Mucosa of rectum (tissue), 2 donors: ENCODE results near the gene NOS1.

Source experiments
- H3K27ac ChIP-seq, 2 donors: one replicate each; pipeline ENCODE4 v1.7.0; 2013; ENCODE audit warnings: inconsistent platforms in 2 of 2, low read depth in 2 of 2, low read length in 2 of 2
- H3K27me3 ChIP-seq, 2 donors: one replicate each; pipeline ENCODE4 v1.7.0; 2013; ENCODE audit warnings: low read length in 2 of 2; ENCODE audit not compliant: control insufficient read depth in 2 of 2, insufficient read depth in 2 of 2
- H3K36me3 ChIP-seq, 2 donors: one replicate each; pipeline ENCODE4 v1.7.0; 2013; ENCODE audit warnings: low read length in 2 of 2; ENCODE audit not compliant: control insufficient read depth in 2 of 2, insufficient read depth in 2 of 2
- H3K4me1 ChIP-seq, 2 donors: one replicate each; pipeline ENCODE4 v1.7.0; 2013; ENCODE audit warnings: low read length in 2 of 2, mild to moderate bottlenecking in 1 of 2; ENCODE audit not compliant: control insufficient read depth in 2 of 2, insufficient read depth in 2 of 2
- H3K4me3 ChIP-seq, 2 donors: one replicate each; pipeline ENCODE4 v1.7.0; 2013; ENCODE audit warnings: low read length in 2 of 2
- H3K9ac ChIP-seq, 2 donors: one replicate each; pipeline ENCODE4 v1.7.0; 2013; ENCODE audit warnings: low read length in 2 of 2, low read depth in 1 of 2, mild to moderate bottlenecking in 1 of 2
- H3K9me3 ChIP-seq, 2 donors: one replicate each; pipeline ENCODE4 v1.7.0; 2013; ENCODE audit warnings: low read length in 2 of 2; ENCODE audit not compliant: control insufficient read depth in 2 of 2
- donor health status: healthy.
- donor health status: Normal muscosa, but diverticular disease.

NOS1 gene

DNA sequence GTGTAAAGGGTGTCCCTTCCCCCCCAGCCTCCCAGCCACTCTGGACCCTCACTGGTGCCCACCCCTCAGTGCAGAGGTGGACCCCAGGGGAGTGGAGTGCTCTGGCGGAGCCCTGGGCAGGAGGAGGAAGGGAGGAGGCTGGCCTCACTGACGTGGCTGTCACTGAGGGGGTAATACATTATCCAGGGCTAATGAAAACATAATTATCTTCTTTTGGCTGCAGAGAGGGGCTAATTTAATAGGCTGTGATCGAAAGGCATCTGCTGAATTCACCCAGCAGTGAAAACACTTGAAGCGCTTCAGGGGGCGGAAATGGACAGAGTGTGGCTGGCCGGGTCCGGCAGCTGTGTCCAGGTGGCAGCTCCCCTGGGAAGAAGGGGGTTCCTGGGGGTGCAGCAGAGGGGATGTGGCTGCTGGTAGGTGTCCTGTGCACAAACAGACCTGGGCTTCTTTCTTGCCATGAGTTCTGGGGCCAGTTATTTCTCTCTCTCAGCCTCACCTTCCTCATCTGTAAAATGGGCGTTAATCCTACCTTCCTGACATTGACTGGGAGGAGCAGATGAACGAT is 3.7 kb upstream of the NOS1 start:
- no peak overlapping the region for H3K4me3 ChIP-seq
- no peaks in the 10 kb centered on the region for H3K9me3 ChIP-seq
- no peaks in the 10 kb centered on the region for H3K36me3 ChIP-seq
- H3K27me3 ChIP-seq: peaks cover 14 to 27% of the 10 kb centered on the region in 2 donors
- no peak overlapping the region for H3K27ac ChIP-seq
- no peak overlapping the region for H3K9ac ChIP-seq
- no peaks in the 10 kb centered on the region for H3K4me1 ChIP-seq

- H3K4me3 ChIP-seq: no peak overlapping the region
- no peaks in the 10 kb centered on the region for H3K4me1 ChIP-seq
- H3K27ac ChIP-seq: no peak overlapping the region
- H3K9me3 ChIP-seq: no peaks in the 10 kb centered on the region
- no peak overlapping the region for H3K9ac ChIP-seq
- peaks cover 20 to 30% of the 10 kb centered on the region in 2 donors for H3K27me3 ChIP-seq
- H3K36me3 ChIP-seq: no peaks in the 10 kb centered on the region
Measured at GRCh38 chr12:117363953-117364486, 2.6 kb upstream of the NOS1 start.

DNA sequence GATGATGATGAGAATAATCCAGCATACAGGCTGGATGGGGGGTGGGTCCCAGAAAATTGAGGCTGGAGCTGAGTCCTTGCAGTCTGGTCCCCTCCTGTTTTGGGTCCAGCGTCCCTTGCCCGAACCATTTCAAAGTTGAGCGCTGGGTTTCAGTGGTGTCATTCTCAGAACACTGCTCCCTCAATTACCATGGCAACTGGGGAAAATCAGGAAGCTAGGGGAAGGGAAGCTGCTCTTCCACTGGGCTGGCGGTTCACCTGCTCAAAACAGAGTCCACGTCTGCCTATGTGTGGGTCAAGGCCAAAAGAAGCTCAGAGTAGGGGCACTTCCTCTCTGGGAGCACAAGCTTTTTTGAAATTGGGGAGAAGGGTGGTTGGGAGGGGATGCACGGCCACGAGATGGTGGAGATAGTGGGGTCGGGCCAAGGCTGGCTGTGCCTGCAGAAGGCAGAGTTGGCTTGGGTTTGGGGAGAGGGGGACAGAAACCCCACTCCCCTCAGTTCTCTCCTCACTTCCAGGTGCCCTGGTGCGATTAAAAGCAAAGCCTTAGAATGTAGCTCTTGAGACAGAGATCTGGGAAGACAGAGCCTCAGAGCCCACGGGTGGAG is 1.7 kb upstream of the NOS1 start:
- Histone ChIP-seq H3K27me3 (peaks cover 26 to 37% of the 10 kb centered on the region in 2 donors), H3K27ac (no peak overlapping the region), H3K36me3 (no peaks in the 10 kb centered on the region), H3K9ac (no peak overlapping the region), H3K4me1 (no peaks in the 10 kb centered on the region), H3K4me3 (no peak overlapping the region), H3K9me3 (no peaks in the 10 kb centered on the region)

DNA sequence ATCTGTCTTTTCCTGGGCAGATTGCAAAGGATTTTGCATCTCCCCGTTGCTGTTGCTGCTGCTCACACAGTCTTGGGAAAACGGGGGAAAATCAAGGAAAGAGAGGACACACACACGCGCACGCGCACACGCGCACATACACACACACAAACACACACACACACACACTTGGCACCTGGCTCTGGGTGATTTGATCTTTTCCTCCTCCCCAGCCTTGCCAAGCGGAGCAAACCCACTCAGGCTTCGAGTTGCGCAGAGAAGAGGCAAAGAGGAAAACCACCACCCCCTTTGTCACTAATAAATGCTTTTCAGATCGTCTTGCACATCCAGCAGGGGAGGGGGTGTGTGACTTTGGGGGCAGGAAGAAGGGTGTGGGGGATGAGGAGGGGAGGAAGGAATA is 965 bp upstream of the NOS1 start:
- H3K9ac ChIP-seq: no peak overlapping the region

DNA sequence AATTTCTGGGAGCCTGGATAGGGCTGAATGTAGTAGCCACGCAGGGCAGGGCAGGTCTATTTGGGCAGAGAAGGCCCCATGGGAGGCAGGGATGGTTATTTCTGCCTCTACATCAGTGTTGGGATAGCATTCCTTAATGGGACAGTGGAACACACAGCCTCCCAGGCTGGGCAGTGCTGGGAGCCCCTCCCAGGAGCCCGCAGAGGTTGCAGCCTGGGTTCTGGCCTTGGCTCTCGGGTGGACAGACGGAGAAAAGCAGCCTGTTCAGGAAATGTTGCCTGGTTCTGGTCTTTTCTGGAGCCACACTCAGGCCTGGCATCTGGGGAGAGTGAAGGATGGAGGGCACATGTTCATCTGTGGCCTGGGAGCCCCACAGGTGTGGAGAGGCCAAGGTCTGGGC is 479 bp upstream of the NOS1 start:
- no peak overlapping the region for H3K9ac ChIP-seq
- H3K9me3 ChIP-seq: no peaks in the 10 kb centered on the region
- peaks cover 26 to 40% of the 10 kb centered on the region in 2 donors for H3K27me3 ChIP-seq
- H3K4me1 ChIP-seq: no peaks in the 10 kb centered on the region
- no peak overlapping the region for H3K4me3 ChIP-seq
- H3K36me3 ChIP-seq: no peaks in the 10 kb centered on the region
- H3K27ac ChIP-seq: no peak overlapping the region

More for the DNA sequence above, 965 bp upstream of the NOS1 start:
- H3K4me1 ChIP-seq: no peaks in the 10 kb centered on the region
- no peaks in the 10 kb centered on the region for H3K36me3 ChIP-seq
- H3K4me3 ChIP-seq: no peak overlapping the region
- no peak overlapping the region for H3K27ac ChIP-seq
- peaks cover 26 to 40% of the 10 kb centered on the region in 2 donors for H3K27me3 ChIP-seq
- no peaks in the 10 kb centered on the region for H3K9me3 ChIP-seq

- H3K4me1 ChIP-seq: no peaks in the 10 kb centered on the region
- H3K9ac ChIP-seq: no peak overlapping the region
- H3K27ac ChIP-seq: no peak overlapping the region
- H3K36me3 ChIP-seq: no peaks in the 10 kb centered on the region
- H3K9me3 ChIP-seq: no peaks in the 10 kb centered on the region
- no peak overlapping the region for H3K4me3 ChIP-seq
- H3K27me3 ChIP-seq: peaks cover 26 to 40% of the 10 kb centered on the region in 2 donors
Measured at GRCh38 chr12:117360551-117361346, 677 bp downstream of the NOS1 start.

DNA sequence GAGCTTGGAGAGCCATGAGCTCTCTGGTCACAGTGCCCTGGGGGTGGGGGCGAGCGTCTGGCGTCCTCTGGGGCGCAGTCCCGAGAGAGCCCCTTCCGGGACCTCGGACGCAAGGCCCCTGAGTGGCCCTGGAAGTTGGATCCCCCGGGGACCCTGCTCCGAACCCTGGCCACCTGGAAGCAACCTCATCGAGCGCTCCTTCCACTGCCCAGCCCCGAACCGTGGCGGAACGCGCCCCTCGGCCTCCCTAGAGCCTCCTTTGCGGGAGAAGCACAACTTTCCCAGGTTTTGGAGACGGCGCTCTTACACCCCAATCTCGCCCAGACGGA is 1.2 kb downstream of the NOS1 start:
- Histone ChIP-seq H3K27me3 (peaks cover 26 to 40% of the 10 kb centered on the region in 2 donors), H3K9ac (no peak overlapping the region), H3K4me1 (no peaks in the 10 kb centered on the region), H3K27ac (no peak overlapping the region), H3K9me3 (no peaks in the 10 kb centered on the region), H3K36me3 (no peaks in the 10 kb centered on the region), H3K4me3 (no peak overlapping the region)

DNA sequence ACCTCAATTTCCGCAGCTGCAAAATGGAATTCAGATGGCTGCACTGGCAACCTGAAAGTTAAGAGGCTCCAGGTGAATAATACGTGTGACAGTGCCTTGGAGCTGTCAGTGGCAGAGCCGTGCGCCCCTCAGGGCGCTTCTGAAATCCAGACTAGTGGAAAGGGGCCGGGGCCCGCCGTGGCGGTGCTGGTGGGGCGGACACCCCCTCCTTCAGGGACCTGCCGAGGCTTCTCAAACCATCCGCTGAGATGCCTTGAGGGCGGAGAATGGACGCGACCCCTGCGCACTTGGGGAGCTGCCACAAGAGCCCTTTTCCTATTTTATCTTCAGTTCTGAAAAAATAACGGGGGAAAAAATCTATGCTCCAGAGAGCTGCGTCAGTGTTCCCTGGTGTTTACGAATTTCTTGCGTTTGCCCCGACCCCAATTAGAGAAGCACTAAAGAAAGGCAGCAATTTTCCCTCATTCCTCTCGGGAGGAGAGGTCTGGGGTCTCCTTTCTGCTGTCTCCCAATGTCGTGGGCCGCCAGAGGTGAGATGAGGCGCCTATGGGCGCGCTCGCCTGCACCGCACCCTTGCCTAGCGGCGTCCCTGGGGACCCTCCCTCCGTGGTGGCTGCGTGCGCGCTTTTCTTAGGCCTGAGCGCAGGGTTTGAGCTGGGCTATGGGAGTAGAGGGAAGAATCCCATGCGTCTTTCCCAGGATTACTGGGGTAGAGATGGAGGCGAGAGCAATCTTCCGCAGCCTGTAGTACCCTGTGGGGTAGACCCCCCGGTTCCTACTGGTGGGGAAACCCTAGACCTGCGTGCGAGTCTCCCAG is 2.2 kb downstream of the NOS1 start:
- H3K36me3 ChIP-seq: no peaks in the 10 kb centered on the region
- H3K4me3 ChIP-seq: no peak overlapping the region
- peaks cover 25 to 40% of the 10 kb centered on the region in 2 donors for H3K27me3 ChIP-seq
- H3K9me3 ChIP-seq: no peaks in the 10 kb centered on the region
- H3K9ac ChIP-seq: no peak overlapping the region
- no peaks in the 10 kb centered on the region for H3K4me1 ChIP-seq
- H3K27ac ChIP-seq: no peak overlapping the region

DNA sequence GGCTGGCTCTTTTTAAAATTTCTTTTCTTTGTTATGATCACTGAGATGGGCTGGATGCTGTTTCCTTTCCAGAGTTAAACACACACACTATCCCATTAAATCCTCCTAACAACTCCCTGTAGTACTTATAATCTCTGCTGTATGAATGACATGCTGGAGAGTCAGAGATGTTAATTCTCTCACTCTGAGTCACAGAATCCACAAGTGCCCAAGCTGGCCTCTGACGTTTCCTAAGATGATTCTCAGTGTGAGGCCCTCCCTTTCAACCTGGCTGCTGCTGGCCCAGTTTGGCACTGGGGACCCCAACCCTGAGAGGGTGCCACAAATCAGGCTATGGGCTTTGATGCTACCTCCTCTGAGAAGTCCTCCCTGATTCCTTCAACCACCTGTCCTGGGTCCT is 5.4 kb downstream of the NOS1 start:
- peaks cover 15 to 19% of the 10 kb centered on the region in 2 donors for H3K27me3 ChIP-seq

More for the DNA sequence above, 5.4 kb downstream of the NOS1 start:
- H3K27ac ChIP-seq: no peak overlapping the region
- no peak overlapping the region for H3K4me3 ChIP-seq
- no peaks in the 10 kb centered on the region for H3K9me3 ChIP-seq
- H3K9ac ChIP-seq: no peak overlapping the region
- H3K4me1 ChIP-seq: no peaks in the 10 kb centered on the region
- no peaks in the 10 kb centered on the region for H3K36me3 ChIP-seq
